ENCODE results near the gene PDHA1.

The PDHA1 gene

DNA sequence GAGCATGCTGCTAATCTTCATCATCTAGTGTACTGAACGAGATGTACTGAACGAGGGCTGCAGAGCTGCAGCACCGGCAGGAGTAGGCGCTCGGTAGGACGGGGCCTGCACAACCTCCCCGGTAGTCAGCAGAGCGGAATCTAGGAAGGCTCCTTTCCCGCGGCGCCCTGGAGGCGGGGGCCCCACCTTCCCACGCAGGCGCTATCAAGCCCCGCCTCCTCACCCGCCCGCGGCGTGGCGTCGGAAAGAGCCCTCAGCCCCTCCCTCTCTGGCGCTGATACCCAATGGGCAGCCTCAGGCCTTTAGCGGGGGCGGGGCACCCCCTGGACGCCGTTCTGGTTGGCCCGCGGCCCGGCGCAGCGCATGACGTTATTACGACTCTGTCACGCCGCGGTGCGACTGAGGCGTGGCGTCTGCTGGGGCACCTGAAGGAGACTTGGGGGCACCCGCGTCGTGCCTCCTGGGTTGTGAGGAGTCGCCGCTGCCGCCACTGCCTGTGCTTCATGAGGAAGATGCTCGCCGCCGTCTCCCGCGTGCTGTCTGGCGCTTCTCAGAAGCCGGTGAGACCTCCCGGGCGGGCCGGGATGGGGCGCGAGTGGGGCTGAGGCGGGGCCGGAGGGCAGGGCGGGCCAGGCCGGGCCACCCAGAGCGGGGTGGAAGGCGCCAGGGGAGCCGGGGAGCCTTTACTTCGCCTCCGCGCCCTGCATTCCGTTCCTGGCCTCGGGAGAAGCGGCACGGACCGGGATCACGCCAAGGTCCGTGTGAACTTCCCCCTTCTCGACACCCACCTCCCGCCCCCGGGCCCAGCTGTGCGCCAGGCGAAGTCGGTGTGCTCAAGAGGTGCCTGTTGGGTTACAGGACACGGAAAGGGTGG, at the start of gene PDHA1:
Gene PDHA1 (plus strand): TSS at position 393 of the 874 bp plus-strand sequence. CDS start 111 bp downstream, at position 504.
- DNase-seq (ENCODE audit: low read depth): peak; percentile 90

DNA sequence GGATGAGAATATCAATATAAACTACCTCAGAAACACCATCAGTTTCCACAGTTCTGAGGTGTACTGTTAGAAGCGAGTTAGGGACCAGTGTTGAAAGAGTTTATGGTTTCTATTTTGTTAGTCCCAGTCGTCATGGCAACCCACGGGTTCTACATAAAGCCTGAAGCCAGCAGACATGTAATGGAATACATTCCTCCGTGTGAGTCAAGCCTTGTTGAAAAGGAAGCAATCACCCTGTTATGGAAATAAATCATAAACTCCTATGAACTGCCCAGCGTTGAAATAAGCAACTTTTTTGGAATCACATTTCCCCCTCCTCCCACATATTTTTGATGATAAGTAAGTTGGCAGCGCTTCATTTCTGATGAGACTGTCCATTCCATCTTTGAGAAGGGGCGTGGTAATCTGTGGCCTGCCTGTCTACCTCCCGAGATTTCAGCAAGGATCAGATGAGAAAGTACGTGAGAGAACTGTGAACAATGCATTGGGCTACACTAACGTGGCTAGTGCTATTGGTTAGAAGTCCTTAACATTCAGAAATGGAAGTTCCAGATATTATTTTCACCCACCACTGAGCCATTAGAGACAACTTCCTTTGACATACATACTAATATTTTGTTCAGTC, 40.4 kb upstream of the PDHA1 start:
- no peak for DNase-seq (ENCODE audit: low read depth)

DNA sequence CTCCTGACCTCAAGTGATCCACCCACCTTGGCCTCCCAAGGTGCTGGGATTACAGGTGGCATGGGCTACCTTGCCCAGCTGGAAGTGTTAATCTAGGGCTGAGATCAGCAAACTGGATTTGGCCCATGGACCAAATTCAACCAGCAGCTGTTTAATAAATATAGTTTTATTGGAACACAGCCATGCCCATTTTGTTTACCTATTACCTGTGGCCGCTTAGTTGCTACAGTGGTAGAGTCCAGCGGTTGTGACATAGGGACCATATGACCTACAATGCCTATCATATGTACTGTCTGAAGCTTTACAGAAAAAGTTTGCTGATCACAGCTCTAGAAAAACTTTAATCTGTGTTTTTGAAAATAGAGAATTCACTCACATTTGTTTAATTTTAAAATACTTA, 17.2 kb upstream of the PDHA1 start:
- DNase-seq (ENCODE audit: low read depth): no peak

DNA sequence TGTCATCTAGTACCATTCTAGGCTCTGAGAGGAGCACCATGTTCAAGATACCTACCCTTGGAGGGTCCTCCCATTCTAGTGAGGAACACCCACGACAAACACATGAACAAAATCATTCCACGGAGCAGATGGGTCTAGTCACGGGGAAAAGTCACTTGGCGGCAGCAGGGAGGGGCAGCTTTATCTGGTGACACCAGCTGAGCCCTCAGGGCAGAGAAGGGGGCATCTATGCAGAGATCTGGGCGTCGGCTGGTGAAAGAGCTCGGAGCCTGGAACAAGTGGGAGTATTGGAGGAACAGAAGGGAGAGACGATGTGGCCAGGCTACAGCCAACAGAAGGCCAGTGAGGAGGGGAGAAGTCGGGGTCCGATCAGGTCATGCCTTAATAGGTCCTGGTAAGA, 11.9 kb upstream of the PDHA1 start:
- DNase-seq (ENCODE audit: low read depth): no peak

DNA sequence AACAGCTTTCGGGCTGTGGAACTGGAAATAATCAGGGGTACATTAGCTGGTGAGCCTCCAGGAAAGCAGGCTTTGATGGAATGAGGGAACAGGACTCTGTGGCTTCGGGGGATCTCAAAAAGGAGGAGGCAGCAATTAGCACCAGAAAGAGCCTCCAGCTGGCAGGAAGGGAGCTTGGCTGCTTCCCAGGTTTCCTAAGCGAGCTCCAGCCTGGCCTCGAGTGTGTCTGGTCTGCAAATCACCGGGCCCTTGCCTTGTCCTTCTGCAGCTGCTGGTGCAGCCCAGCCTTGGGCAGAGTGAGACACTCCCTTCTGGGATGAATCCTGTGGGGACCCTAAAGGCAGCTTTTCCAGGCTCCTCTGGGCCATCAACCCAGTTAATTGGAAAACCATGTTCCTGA, 10.7 kb upstream of the PDHA1 start:
- no peak for DNase-seq (ENCODE audit: low read depth)

DNA sequence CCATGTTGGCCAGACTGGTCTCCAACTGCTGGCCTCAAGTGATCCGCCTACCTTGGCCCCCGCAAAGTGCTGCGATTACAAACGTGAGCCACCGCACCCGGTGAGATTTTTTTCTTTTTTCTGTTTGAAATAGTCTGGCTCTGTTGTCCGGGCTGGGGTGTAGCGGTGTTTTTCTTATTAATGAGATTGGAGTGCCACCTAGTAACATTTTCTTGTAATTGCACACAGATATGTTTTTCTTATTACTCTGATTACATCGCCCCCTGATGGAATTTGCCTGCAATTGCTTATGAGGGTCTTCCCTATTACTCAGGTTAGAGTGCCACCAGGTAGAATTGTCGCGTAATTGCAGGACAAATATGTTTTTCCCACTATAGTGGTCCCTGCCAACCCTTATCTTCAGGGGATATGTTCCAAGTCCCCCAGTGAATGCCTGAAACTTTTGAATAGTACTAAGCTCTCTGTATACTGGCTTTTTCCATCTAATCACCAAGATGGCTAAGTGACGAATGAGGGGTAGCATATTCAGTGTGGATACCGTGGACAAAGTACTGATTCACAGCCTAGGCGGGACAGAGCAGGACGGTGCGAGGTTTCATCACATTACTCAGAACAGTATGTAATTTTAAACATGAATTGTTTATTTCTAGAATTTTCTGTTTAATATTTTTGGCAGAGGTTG, 8.6 kb upstream of the PDHA1 start:
- DNase-seq (ENCODE audit: low read depth): no peak

DNA sequence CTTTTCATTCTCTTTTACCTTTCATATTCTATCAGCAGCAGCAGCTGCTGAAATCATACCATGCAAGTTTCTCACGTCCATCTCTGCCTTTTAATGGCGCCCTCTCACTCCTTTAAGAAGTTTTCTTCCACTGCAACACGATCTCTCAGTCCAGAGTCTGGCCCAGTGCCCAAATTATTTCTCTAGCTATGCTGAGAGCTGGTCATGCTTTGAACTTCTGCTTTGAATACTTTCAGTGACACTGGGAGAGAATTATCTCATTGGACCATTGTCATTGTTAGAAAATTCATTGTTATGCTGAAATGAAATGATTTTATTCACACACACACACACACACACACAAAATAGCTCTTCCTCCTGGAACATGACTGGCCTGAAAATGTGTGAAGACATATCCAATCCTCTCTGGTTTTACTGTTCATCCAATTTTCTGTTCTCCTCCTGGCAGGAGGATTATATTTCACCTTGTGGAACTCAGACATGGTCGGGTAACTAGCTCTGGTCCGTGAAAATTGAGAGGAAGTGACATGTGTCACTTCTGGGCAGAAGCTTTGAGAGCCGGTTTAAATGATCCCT, 1.3 kb upstream of the PDHA1 start:
- DNase-seq (ENCODE audit: low read depth): no peak

DNA sequence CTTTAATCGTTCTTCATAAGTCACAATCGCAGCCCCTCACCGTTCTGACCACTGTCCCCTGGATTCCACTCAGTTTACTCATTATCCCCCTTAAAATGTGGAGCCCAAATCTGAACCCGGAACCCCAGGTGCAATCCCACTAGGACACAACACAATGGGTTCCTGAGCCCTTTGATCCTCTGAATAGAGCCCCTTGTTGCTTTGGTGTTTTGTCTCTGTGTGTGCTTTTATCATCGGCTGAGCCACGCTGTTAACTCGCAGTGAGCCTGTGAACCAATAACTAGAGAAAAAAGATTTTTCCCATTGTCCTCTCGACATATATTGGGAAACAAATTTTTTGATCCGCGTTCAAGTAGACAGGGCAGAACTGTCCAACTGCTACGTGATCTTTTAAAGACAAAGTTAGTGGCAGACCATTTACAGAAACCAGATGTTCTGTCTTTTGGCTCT, 617 bp upstream of the PDHA1 start:
- no peak for DNase-seq (ENCODE audit: low read depth)

DNA sequence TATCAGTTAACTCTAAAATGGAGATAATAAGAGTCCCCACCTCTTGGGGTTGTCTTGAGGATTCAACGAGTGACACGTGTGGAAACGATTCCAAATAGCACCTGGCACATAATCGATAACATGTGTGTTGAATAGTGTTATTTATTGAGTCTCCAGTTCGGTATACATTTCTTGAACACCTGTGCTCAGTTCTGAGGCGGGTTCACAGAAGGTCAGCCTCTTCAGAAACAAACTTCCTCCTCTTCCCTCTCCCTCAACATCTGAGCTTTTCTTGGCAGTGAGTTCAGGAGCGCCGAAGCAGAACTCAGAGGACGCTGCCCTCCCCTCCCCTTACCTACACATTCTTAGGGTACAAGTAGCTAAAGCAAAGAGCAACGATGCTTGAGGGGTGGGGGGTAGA, 934 bp downstream of the PDHA1 start:
- DNase-seq (ENCODE audit: low read depth): no peak

DNA sequence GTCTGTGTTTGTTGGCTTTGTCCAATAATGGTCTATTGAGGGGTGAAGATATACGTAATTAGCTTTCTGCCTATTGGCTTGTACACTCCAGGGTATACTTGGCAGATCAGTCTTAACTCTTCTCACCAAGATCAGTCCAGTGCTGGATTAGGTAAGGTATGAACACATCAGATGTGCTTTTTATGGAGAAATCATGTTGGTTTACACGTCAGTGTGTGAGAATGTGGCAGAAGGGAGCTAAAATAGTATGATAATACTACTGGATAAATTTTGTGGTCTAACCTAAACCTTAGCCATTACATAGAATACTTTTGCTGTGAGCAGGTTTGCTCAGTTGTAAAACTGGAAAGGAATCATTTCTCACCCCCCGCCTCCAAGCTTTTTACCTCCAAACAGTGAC, 4.2 kb downstream of the PDHA1 start:
- no peak for DNase-seq (ENCODE audit: low read depth)

DNA sequence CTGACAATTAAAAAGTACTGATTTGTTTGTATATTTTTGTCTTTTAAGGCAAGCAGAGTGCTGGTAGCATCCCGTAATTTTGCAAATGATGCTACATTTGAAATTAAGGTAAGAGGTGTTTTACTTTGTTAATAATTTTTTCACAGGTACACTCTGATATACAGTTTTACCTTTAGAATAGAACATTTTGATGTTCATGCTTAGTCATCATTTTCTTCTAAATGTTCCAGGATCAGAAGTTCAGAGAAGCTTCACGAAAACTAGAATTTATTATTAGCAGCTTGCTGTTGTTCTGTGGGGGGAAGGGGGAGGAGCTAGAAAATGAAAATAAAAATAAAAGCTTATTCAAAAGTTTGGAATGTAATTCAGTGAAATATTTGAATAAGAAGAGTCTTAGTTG, 5.5 kb downstream of the PDHA1 start:
- no peak for DNase-seq (ENCODE audit: low read depth)

DNA sequence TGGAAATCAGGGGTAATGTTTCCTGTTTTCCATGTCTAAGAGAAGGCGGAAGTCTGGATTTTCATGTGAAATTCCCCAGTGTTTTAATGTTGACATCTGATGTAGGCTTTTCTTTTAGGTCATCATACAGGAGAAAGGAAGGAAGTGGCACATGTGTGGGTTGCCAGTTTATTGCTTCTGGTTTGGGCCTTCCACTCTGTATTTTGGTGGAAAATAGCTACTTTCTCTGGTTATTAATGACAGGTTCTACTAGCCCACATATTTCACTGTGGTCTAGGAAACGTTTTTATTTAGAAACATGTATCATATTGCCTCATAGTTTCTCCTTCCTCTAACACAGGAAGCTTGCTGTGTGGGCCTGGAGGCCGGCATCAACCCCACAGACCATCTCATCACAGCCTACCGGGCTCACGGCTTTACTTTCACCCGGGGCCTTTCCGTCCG, 7.2 kb downstream of the PDHA1 start:
- no peak for DNase-seq (ENCODE audit: low read depth)

DNA sequence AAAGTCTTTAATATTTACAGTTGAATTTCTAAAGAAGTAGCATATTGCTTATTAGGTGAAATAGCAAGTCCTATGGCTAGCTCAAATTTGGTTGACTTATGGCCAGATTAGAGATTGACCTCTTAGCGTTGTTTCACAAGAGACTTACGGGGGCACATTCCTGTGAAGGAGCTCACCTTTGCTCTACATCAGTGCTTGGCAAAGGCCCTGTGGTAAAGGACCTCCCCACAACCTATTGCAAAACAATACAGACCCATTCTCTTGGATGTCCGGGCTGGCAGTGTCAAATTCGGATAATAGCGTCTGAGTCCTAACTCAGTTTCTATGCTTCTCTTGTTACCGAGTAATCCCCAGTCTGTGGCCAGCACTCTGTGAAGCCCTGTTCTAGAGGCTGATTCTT, 10.9 kb downstream of the PDHA1 start:
- no peak for DNase-seq (ENCODE audit: low read depth)

DNA sequence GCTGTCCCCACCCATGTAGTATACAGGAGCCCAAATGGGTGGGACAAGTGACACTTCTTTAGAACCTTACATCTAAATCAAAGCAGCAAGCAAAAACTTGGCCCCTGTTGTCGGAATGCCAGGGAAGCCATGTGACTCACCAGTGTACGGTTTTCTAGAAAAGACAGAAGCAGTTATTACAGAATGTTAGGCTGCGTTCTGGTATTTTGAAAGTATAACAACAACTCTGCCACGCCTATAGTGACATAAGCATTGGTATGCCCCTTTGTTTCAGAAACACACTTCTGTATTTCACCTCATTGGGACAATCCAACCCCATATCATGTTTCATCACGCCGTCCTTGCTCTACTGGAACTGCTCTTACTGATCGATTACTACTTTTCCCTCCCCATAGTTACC, 14.8 kb downstream of the PDHA1 start:
- DNase-seq (ENCODE audit: low read depth): no peak

DNA sequence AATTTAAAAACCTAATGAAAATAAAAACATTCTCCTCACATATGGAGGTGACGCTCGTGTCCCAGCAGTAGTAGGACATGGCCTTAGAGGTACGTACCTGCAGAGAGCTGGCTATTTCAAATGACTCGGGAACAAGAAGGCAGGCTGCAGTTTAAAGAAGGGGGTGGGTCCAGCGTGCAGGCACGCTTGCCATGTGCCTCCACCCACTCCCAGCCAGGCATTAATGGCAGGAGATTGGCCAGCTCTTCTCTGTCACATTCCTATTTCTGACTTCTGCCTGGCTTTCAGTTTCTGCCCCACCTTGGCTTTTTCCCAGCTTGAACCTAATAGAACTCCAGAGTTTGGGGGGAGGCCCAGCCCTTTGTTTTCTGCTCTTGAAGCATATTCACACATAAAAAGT, 17.2 kb downstream of the PDHA1 start:
- no peak for DNase-seq (ENCODE audit: low read depth)

DNA sequence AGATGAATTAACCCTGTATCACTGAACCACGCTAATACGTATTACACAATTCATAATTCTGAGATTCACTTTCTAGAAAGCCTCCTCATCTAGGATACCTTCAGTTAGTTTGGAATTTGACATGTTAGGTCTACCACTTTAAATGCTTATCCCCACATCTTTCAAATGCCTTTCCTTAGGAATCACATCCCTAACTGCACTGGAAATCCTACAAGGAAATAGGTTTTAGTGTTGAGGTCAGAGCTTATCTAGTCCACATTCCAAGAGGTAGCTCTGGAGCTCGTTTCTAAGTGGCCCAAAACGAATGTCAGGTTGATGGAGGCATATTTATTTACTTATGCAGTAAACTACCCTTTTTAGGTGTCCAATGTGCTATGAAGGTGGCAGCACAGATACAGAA, 18.0 kb downstream of the PDHA1 start:
- DNase-seq (ENCODE audit: low read depth): no peak

DNA sequence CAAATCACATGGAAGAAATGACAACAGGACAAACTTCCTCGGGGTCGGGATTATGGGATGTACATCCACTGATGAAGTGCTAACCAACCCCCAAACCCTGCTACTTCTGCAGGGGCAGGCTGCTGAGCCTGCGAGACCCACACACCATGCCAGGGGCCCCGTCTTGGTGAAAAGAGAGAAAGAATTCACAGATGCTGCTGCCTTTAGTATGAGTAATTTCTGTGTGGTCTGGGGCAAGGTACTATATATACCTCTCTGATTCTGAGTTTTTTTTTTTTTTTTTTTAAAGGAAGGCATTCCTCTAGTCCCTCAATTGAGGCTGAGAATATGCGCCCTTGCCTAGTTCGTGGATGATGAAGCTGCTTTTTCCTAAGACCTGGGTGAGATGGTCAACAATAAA, 24.8 kb downstream of the PDHA1 start:
- DNase-seq (ENCODE audit: low read depth): no peak

DNA sequence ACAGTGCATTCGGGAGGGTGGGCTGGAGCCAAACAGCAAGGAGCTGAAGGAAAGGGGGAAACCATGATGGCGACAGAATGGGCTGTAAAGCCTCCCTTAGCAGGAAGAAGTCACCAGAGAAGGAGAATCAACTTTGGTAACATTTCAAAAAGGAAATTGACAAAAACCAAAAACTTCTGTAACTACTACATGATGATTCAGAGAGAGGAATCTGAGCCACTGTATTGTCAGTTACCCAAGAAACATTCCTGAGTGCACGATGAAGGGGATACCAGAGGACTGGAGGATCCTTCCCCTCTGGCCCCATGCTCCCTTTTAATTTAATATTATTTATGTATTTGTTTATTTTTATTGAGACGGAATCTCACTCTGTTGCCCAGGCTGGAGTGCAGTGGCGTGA, 26.3 kb downstream of the PDHA1 start:
- no peak for DNase-seq (ENCODE audit: low read depth)

DNA sequence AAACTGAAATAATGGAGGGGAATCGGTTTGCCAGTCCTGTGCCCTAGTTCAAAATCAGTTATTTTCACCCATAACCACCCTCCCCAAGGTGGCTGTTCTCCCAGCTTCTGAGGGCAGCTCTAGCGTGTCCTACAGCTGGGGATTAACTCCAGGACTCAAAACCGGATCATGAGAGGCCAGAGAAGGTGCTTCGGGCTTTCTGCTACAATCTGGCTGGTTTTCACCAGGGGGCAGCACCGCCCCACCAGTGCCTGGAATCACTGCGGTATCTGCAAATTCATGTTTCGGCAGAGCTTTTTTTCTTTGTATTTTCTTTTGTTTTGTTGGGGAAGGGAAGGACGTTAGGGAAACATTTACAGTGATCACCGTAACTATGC, 28.4 kb downstream of the PDHA1 start:
- peak; percentile 37 for DNase-seq (ENCODE audit: low read depth)

DNA sequence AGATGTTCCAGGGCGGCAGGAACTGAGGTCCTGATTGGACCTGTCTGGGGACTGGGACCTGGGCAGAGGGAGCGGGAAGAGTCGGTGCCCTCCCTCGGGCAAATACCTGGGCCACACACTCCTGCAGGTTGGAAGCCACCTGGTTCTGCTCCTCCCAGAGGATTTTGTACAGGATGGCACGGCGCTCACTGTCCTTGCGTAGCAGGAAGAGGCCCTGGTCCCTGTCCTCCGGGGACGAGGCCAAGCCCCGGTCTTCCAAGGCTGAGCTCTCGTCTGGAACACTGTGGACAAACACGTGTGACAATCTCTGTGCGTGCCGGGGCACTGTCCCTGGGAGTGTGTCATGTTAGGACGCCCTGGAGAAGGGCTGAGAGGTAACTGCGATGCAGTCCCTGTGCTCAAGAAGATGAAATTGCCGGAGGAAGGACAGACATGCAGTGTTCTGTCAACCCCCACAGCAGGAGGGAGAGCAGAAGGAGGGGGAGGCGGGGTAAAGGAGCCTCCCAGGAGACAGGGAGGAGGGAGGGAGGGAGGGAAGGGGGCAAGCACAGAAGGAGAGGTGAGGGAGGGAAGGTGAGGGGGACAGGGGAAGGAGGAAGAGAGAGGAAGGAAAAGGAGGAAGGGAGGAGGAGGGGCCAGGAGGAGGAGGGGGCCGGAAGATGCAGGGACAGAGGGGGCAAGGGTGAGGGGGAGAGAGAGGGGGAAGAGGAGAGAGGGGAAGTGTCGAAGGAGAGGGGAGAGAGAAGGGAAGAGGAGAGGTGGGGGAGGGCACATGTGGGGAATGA, 29.0 kb downstream of the PDHA1 start:
- no peak for DNase-seq (ENCODE audit: low read depth)

DNA sequence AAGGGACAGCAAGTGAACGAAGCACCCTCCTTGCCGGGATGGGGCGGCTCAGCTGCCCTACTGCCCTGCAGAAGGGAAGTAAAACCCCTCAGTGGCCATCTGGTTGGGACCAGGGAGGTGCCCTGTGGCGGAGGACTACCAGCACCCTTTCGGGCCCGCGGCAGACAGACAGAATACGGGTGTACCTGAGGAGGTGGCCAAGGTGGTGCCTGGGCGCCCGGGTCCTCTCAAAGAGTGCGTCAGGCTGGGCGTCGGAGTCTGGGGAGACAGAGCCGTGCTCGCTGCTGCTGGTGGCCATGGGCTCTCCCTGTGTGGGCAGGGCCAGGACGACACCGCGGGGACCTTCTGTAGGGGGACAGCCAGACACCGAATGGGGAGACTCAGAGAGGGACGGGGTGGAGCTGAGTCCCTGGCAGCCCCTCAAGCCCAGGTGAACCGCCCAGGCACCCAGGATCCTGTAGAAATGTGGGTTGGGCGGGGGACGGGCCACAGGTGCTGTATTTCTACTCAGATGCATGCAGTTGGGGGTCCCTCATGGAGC, 29.7 kb downstream of the PDHA1 start:
- DNase-seq (ENCODE audit: low read depth): no peak

DNA sequence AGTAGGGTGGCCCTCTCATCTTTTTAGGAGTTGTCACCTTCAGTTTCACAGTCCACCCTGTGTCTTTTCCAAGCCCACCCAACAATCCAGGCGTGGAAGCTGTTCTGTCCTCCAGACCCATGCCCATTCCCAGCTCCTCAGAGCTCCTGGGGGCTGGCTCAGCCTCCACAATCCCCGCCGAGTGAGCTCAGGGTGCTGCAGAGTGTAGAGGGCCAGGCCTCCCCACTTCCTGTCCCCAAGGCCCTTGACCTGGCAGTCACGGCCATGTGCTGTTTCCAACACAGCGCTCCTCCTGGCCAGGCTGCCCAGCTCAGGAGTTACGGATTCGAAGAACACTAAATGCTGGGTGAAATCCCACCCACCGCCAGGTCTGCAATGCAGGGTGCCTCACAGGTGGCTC, 31.8 kb downstream of the PDHA1 start:
- no peak for DNase-seq (ENCODE audit: low read depth)

All from stimulated activated CD4-positive, alpha-beta T cell treated with anti-CD3 and anti-CD28 coated beads, Interleukin-2, amount 100 ng/mL, for 4 hours (primary cell).